Measurements from ENCODE around the gene CDH12. TPM values are rescaled to one million over a fixed set of nuclear protein-coding genes. Genes with fewer than 3 reads are reported as not detected.

Gene CDH12
- total RNA-seq, 1 experiment from 2014 or later: not detected

DNA sequence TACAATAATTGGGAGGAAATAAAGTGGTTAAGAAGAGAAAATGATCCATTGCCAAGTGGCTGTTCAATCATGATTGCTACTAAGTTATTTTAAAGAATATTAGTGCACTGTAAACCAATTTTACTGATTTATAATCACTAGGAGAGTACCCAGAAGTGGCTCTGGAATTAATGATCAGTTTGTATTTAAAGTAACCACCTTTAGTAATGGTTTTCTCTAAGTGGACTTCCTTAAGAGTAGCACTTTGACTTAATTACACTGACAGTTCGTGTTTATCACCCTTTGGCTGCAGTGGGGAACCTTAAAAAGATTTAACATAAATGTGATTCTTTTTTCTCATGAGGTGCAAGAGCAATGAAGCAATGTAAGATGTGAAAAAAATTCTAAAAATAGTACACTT, 310.8 kb downstream of the CDH12 start:
- Histone ChIP-seq H2BK5ac (ENCODE audit: insufficient read length, low read length) (no peak overlapping the region), H3K79me1 (ENCODE audit: insufficient read depth, low read depth, low read length, poor library complexity, severe bottlenecking) (no peaks in the 10 kb centered on the region), H3K9me3 (ENCODE audit: control insufficient read depth, low read depth, low read length) (peaks cover 10% of the 10 kb centered on the region), H3T11ph (ENCODE audit: low read length) (no peak overlapping the region), H3K4ac (ENCODE audit: low read depth, low read length) (no peak overlapping the region), H3K9ac (ENCODE audit: extremely low read depth, insufficient read length, low read length) (no peak overlapping the region), H3K23me2 (ENCODE audit: insufficient read length, low read depth, low read length, poor library complexity, severe bottlenecking) (no peaks in the 10 kb centered on the region), H2BK12ac (ENCODE audit: insufficient read length, low read depth, low read length) (no peak overlapping the region), H2BK15ac (ENCODE audit: low read depth, low read length) (no peak overlapping the region), H3K4me1 (ENCODE audit: insufficient read depth, low read length) (no peaks in the 10 kb centered on the region), H4K8ac (replicated peaks; ENCODE audit: insufficient read length, low read depth, low read length) (no peak overlapping the region), H3K4me2 (ENCODE audit: insufficient read depth, insufficient read length, low read length) (no peak overlapping the region), H2AFZ (ENCODE audit: low read length) (no peak overlapping the region), H3K56ac (ENCODE audit: insufficient read length, low read depth, low read length) (no peak overlapping the region), H2BK20ac (ENCODE audit: low read depth, low read length, poor library complexity, severe bottlenecking) (no peak overlapping the region), H3K27me3 (ENCODE audit: insufficient read depth, low read length) (no peaks in the 10 kb centered on the region), H3K79me2 (ENCODE audit: insufficient read depth, low read length) (no peaks in the 10 kb centered on the region), H3K27ac (ENCODE audit: insufficient read length, low read depth, low read length) (no peak overlapping the region), H3K18ac (ENCODE audit: insufficient read length, low read depth, low read length) (no peak overlapping the region), H4K5ac (ENCODE audit: insufficient read length, low read depth, low read length) (no peak overlapping the region), H2AK5ac (ENCODE audit: insufficient read length, low read length) (no peak overlapping the region), H3K23ac (ENCODE audit: insufficient read length, low read depth, low read length) (no peak overlapping the region), H4K91ac (ENCODE audit: insufficient read length, low read depth, low read length) (no peak overlapping the region), H2BK120ac (ENCODE audit: low read depth, low read length, poor library complexity, severe bottlenecking) (no peak overlapping the region), H3K14ac (ENCODE audit: insufficient read depth, low read length) (no peak overlapping the region), H4K20me1 (ENCODE audit: control insufficient read depth, insufficient read depth, insufficient read length) (no peaks in the 10 kb centered on the region)
- peaks cover 2 to 14% (median 6%) of the 10 kb centered on the region in 3 experiments; a peak in 6 of 7 replicates for H3K36me3 Mint-ChIP-seq (ENCODE audit: insufficient read depth in 1 of 3, low read depth in 3 of 3)
- H3K27me3 Mint-ChIP-seq (ENCODE audit: low read depth): no peaks in the 10 kb centered on the region; the same call in 1 of the 2 replicates
- peaks cover 13 to 19% of the 10 kb centered on the region in 2 experiments for H3K9me3 Mint-ChIP-seq
- WGBS (ENCODE audit: extremely low coverage, insufficient read length, low lambda C conversion rate): no CpG with 5 or more reads among the region's 1 CpG
- no peak for TF ChIP-seq CTCF (conservative IDR thresholded peaks at IDR 0.05)
- no peak overlapping the region for H3K4me3 Mint-ChIP-seq
- H3K27ac Mint-ChIP-seq: no peak overlapping the region
- no peaks in the 10 kb centered on the region for H3K4me1 Mint-ChIP-seq
- no peak for DNase-seq
